ENCODE measurements around the gene PRDM16.

DNA sequence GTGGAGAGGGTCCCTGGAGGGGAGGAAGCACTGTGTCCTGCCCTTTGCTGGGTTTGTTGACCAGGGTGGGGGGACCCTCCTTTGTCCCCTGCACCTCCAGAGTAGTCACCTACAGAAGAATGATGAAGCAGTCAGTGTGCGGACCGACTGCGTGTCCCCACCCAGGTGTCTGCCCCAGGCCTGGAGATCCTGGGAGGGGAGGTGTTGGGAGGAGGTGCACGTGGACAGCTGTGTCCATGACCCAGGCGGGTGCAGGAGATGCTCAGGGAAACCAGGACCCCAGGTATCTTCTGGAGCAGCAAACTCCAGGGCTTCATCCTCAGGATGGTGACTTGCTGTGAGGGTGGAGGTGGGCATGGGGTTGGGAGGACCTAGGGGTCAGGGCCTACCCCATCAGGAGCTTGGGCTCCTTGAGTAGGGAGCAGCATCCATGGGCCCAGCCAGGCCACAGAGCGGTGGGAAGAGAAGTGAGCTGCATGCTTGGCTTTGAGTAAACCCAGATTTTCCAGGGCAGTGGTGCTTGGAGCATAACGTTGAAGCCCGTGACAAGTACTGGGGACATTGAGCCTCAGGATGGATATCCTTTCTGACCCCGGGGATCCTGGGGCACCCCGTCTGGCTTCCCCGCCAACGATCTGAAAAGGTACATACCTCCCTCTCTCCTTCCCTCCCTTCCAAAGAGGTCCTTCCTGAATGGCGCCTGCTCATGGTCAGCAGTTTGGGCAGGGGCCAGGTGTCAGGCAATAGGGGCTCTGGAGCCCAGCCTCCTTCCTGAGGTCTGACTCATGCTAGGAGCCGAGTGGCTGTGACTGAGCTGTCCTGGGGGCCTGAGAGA, 34.1 kb upstream of the PRDM16 start:
- TF ChIP-seq, protein P1, sequence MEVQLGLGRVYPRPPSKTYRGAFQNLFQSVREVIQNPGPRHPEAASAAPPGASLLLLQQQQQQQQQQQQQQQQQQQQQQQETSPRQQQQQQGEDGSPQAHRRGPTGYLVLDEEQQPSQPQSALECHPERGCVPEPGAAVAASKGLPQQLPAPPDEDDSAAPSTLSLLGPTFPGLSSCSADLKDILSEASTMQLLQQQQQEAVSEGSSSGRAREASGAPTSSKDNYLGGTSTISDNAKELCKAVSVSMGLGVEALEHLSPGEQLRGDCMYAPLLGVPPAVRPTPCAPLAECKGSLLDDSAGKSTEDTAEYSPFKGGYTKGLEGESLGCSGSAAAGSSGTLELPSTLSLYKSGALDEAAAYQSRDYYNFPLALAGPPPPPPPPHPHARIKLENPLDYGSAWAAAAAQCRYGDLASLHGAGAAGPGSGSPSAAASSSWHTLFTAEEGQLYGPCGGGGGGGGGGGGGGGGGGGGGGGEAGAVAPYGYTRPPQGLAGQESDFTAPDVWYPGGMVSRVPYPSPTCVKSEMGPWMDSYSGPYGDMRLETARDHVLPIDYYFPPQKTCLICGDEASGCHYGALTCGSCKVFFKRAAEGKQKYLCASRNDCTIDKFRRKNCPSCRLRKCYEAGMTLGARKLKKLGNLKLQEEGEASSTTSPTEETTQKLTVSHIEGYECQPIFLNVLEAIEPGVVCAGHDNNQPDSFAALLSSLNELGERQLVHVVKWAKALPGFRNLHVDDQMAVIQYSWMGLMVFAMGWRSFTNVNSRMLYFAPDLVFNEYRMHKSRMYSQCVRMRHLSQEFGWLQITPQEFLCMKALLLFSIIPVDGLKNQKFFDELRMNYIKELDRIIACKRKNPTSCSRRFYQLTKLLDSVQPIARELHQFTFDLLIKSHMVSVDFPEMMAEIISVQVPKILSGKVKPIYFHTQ (CRISPR knock-in tag; IDR thresholded peaks at IDR 0.05): no peak
- TF ChIP-seq, protein P2, sequence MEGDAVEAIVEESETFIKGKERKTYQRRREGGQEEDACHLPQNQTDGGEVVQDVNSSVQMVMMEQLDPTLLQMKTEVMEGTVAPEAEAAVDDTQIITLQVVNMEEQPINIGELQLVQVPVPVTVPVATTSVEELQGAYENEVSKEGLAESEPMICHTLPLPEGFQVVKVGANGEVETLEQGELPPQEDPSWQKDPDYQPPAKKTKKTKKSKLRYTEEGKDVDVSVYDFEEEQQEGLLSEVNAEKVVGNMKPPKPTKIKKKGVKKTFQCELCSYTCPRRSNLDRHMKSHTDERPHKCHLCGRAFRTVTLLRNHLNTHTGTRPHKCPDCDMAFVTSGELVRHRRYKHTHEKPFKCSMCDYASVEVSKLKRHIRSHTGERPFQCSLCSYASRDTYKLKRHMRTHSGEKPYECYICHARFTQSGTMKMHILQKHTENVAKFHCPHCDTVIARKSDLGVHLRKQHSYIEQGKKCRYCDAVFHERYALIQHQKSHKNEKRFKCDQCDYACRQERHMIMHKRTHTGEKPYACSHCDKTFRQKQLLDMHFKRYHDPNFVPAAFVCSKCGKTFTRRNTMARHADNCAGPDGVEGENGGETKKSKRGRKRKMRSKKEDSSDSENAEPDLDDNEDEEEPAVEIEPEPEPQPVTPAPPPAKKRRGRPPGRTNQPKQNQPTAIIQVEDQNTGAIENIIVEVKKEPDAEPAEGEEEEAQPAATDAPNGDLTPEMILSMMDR (IDR thresholded peaks at IDR 0.05): no peak
- no peak for TF ChIP-seq ZNF219 (CRISPR knock-in tag; IDR thresholded peaks at IDR 0.05; ENCODE audit: borderline replicate concordance)
- TF ChIP-seq, protein P3, sequence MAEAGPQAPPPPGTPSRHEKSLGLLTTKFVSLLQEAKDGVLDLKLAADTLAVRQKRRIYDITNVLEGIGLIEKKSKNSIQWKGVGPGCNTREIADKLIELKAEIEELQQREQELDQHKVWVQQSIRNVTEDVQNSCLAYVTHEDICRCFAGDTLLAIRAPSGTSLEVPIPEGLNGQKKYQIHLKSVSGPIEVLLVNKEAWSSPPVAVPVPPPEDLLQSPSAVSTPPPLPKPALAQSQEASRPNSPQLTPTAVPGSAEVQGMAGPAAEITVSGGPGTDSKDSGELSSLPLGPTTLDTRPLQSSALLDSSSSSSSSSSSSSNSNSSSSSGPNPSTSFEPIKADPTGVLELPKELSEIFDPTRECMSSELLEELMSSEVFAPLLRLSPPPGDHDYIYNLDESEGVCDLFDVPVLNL (CRISPR knock-in tag; IDR thresholded peaks at IDR 0.05; ENCODE audit: borderline replicate concordance, low read depth): no peak
- no peak for TF ChIP-seq ZNF416 (CRISPR knock-in tag; IDR thresholded peaks at IDR 0.05)
- TF ChIP-seq, protein P4, sequence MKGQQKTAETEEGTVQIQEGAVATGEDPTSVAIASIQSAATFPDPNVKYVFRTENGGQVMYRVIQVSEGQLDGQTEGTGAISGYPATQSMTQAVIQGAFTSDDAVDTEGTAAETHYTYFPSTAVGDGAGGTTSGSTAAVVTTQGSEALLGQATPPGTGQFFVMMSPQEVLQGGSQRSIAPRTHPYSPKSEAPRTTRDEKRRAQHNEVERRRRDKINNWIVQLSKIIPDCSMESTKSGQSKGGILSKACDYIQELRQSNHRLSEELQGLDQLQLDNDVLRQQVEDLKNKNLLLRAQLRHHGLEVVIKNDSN (CRISPR knock-in tag; IDR thresholded peaks at IDR 0.05): no peak
- no peak for TF ChIP-seq ETV6 (CRISPR knock-in tag; IDR thresholded peaks at IDR 0.05)
- no peak for TF ChIP-seq CREB1 (CRISPR knock-in tag; IDR thresholded peaks at IDR 0.05)
- no peak for TF ChIP-seq SP1 (CRISPR knock-in tag; conservative IDR thresholded peaks at IDR 0.05)
- TF ChIP-seq NFE2L1 (CRISPR knock-in tag; IDR thresholded peaks at IDR 0.05): no peak
- TF ChIP-seq, protein P5, sequence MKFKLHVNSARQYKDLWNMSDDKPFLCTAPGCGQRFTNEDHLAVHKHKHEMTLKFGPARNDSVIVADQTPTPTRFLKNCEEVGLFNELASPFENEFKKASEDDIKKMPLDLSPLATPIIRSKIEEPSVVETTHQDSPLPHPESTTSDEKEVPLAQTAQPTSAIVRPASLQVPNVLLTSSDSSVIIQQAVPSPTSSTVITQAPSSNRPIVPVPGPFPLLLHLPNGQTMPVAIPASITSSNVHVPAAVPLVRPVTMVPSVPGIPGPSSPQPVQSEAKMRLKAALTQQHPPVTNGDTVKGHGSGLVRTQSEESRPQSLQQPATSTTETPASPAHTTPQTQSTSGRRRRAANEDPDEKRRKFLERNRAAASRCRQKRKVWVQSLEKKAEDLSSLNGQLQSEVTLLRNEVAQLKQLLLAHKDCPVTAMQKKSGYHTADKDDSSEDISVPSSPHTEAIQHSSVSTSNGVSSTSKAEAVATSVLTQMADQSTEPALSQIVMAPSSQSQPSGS (CRISPR knock-in tag; IDR thresholded peaks at IDR 0.05; ENCODE audit: borderline replicate concordance, low read depth): no peak
- TF ChIP-seq, protein P6, sequence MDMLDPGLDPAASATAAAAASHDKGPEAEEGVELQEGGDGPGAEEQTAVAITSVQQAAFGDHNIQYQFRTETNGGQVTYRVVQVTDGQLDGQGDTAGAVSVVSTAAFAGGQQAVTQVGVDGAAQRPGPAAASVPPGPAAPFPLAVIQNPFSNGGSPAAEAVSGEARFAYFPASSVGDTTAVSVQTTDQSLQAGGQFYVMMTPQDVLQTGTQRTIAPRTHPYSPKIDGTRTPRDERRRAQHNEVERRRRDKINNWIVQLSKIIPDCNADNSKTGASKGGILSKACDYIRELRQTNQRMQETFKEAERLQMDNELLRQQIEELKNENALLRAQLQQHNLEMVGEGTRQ (CRISPR knock-in tag; IDR thresholded peaks at IDR 0.05): no peak
